CD1c-positive myeloid dendritic cell (primary cell): Measurements from ENCODE around the gene AGRP.

Source experiments
- DNase-seq: peaks from one replicate; pipeline ENCODE4 v3.0.0-alpha.2; 2016; ENCODE audit errors: extremely low spot score

AGRP gene

GRCh38 chr16:67445913-67446907 is 37.1 kb downstream of the AGRP start:
- no peak for DNase-seq

GRCh38 chr16:67445441-67445912 is 37.9 kb downstream of the AGRP start:
- DNase-seq: no peak

- DNase-seq: no peak
These were observed 38.3 kb downstream of the AGRP start for GRCh38 chr16:67445126-67445426.

- no peak for DNase-seq
These were observed 38.9 kb downstream of the AGRP start for GRCh38 chr16:67444259-67445125.

- DNase-seq: no peak
These were observed 40.1 kb downstream of the AGRP start for GRCh38 chr16:67443265-67443664.

- DNase-seq: no peak
These were observed 40.6 kb downstream of the AGRP start for GRCh38 chr16:67442581-67443255.

GRCh38 chr16:67441907-67442306 is 41.4 kb downstream of the AGRP start:
- DNase-seq: no peak

- no peak for DNase-seq
These were observed 42.0 kb downstream of the AGRP start for GRCh38 chr16:67441271-67441753.

GRCh38 chr16:67438824-67439393 is 44.4 kb downstream of the AGRP start:
- no peak for DNase-seq

GRCh38 chr16:67438098-67438791 is 45.1 kb downstream of the AGRP start:
- no peak for DNase-seq

GRCh38 chr16:67437513-67437912 is 45.8 kb downstream of the AGRP start:
- no peak for DNase-seq

- DNase-seq: no peak
These were observed 46.6 kb downstream of the AGRP start for GRCh38 chr16:67436640-67437193.

- DNase-seq: no peak
These were observed 47.6 kb downstream of the AGRP start for GRCh38 chr16:67435758-67436164.

GRCh38 chr16:67433131-67433719 is 50.1 kb downstream of the AGRP start:
- no peak for DNase-seq
